IMR-90 (cell line): ENCODE measurements around the gene CLMP. TPM values are rescaled to one million over a fixed set of nuclear protein-coding genes. Genes with fewer than 3 reads are reported as not detected.
A peak's percentile ranks its signal among the peaks of the same experiment; 100 is the strongest.

Source experiments
- ATAC-seq: fragments of 200-7000 bp; cut with Tn5 transposase; 2 replicates; pipeline ENCODE4 v1.9.1; 2020; ENCODE audit warnings: low read depth, mild to moderate bottlenecking, moderate library complexity
- BruUV-seq: library from RNA; stranded (reverse); fragments of 400-500 nt; replicated peaks from 2 replicates; lab custom pipeline; 2021; lab: Mats Ljungman, UMichigan
- CTCF ChIA-PET: fragments of 300-600 bp; formaldehyde crosslinking; extraction: SDS; loops from one replicate; lab custom pipeline; 2021; ENCODE audit warnings: antibody characterized with exemption; lab: Yijun Ruan, JAX
- POLR2A ChIA-PET: fragments of 300-600 bp; sonication (Branson Sonifier 250); formaldehyde crosslinking; loops from one replicate; lab custom pipeline; 2022; ENCODE audit warnings: antibody characterized with exemption; ENCODE audit not compliant: unreplicated experiment; lab: Charles Lee
- DNase-seq: peaks from one replicate; pipeline ENCODE4 v3.0.0; 2013
- H2AFZ ChIP-seq: replicated peaks from 2 replicates; pipeline ENCODE3; 2013; ENCODE audit warnings: low read length, mild to moderate bottlenecking; ENCODE audit not compliant: poor library complexity
- H2AK5ac ChIP-seq: 2 replicates; pipeline ENCODE4 v1.6.1; 2013; ENCODE audit warnings: low read depth, low read length, inconsistent platforms
- H2AK9ac ChIP-seq: replicated peaks from 2 replicates; pipeline ENCODE3; 2013; ENCODE audit warnings: mild to moderate bottlenecking, low read depth, low read length, moderate library complexity; ENCODE audit not compliant: poor library complexity
- H2BK120ac ChIP-seq: 2 replicates; pipeline ENCODE4 v1.6.1; 2013; ENCODE audit warnings: low read depth, low read length, inconsistent platforms
- H2BK15ac ChIP-seq: 3 replicates; pipeline ENCODE4 v1.6.1; 2013; ENCODE audit warnings: low read depth, low read length, inconsistent platforms
- H2BK20ac ChIP-seq: 2 replicates; pipeline ENCODE4 v1.6.1; 2013; ENCODE audit warnings: low read depth, mild to moderate bottlenecking, inconsistent platforms, low read length, moderate library complexity
- H2BK5ac ChIP-seq: 2 replicates; pipeline ENCODE4 v1.6.1; 2013; ENCODE audit warnings: mild to moderate bottlenecking, low read depth, low read length, inconsistent platforms; ENCODE audit not compliant: poor library complexity, severe bottlenecking
- H3K14ac ChIP-seq: replicated peaks from 2 replicates; pipeline ENCODE4 v1.6.1; 2013; ENCODE audit warnings: low read depth, low read length, inconsistent platforms
- H3K18ac ChIP-seq: 2 replicates; pipeline ENCODE4 v1.6.1; 2013; ENCODE audit warnings: low read depth, low read length, control low read depth
- H3K23ac ChIP-seq: 2 replicates; pipeline ENCODE4 v1.6.1; 2013; ENCODE audit warnings: low read depth, low read length, inconsistent platforms
- H3K27ac ChIP-seq: 2 replicates; pipeline ENCODE4 v1.5.1; 2013; ENCODE audit warnings: mild to moderate bottlenecking, control low read depth, low read length; ENCODE audit not compliant: insufficient read depth
- H3K27me3 ChIP-seq: 2 replicates; pipeline ENCODE4 v1.6.1; 2013; ENCODE audit warnings: low read length; ENCODE audit not compliant: control insufficient read depth, insufficient read depth
- H3K36me3 ChIP-seq: 2 replicates; pipeline ENCODE4 v1.6.1; 2013; ENCODE audit warnings: low read length, mixed read lengths; ENCODE audit not compliant: control insufficient read depth, insufficient read depth
- H3K4ac ChIP-seq: 2 replicates; pipeline ENCODE4 v1.6.1; 2013; ENCODE audit warnings: low read depth, low read length, inconsistent platforms
- H3K4me1 ChIP-seq: 2 replicates; pipeline ENCODE4 v1.6.1; 2013; ENCODE audit warnings: low read length, mixed read lengths; ENCODE audit not compliant: control insufficient read depth, insufficient read depth
- H3K4me2 ChIP-seq: 2 replicates; pipeline ENCODE4 v1.6.1; 2013; ENCODE audit warnings: low read depth, mild to moderate bottlenecking, control low read depth, low read length, moderate library complexity
- H3K4me3 ChIP-seq: 2 replicates; pipeline ENCODE4 v1.5.1; 2013; ENCODE audit warnings: low read depth, mild to moderate bottlenecking, control low read depth, low read length, moderate library complexity; ENCODE audit not compliant: insufficient read depth
- H3K56ac ChIP-seq: 2 replicates; pipeline ENCODE4 v1.6.1; 2013; ENCODE audit warnings: low read length, inconsistent platforms; ENCODE audit not compliant: insufficient read depth; ENCODE audit errors: extremely low read depth
- H3K79me1 ChIP-seq, 2 experiments: 2 replicates each; pipeline ENCODE4 v1.6.1; 2013; ENCODE audit warnings: low read length in 2 of 2, inconsistent platforms in 1 of 2, low read depth in 1 of 2
- H3K9ac ChIP-seq: 2 replicates; pipeline ENCODE4 v1.6.1; 2013; ENCODE audit warnings: low read depth, low read length, control low read depth
- H3K9me1 ChIP-seq: 2 replicates; pipeline ENCODE4 v1.6.1; 2013; ENCODE audit warnings: low read length, inconsistent platforms; ENCODE audit not compliant: insufficient read depth
- H3K9me3 ChIP-seq: 2 replicates; pipeline ENCODE4 v1.6.1; 2013; ENCODE audit warnings: low read length; ENCODE audit not compliant: control insufficient read depth, insufficient read depth
- H4K20me1 ChIP-seq: 2 replicates; pipeline ENCODE4 v1.6.1; 2013; ENCODE audit warnings: low read length, inconsistent platforms; ENCODE audit not compliant: insufficient read depth
- H4K5ac ChIP-seq: 2 replicates; pipeline ENCODE4 v1.6.1; 2013; ENCODE audit warnings: mild to moderate bottlenecking, low read depth, low read length, control low read depth
- H4K8ac ChIP-seq, 2 experiments: 2 replicates each; pipeline ENCODE4 v1.6.1; 2013; ENCODE audit warnings: low read depth in 2 of 2, low read length in 2 of 2, control low read depth in 1 of 2, inconsistent platforms in 1 of 2
- H4K91ac ChIP-seq: 2 replicates; pipeline ENCODE4 v1.6.1; 2013; ENCODE audit warnings: low read depth, low read length, inconsistent platforms; ENCODE audit not compliant: insufficient read depth
- BHLHE40 ChIP-seq: fragments of 150-350 bp; IDR thresholded peaks from 2 replicates; pipeline ENCODE4 v1.6.1; 2016; ENCODE audit warnings: mild to moderate bottlenecking, low read depth, low read length
- CEBPB ChIP-seq: IDR thresholded peaks from 2 replicates; pipeline ENCODE4 v1.6.1; 2012; ENCODE audit warnings: low read depth, low read length, improper control_type of control experiment
- ELK1 ChIP-seq: fragments of 150-350 bp; IDR thresholded peaks from 2 replicates; pipeline ENCODE4 v1.6.1; 2016; ENCODE audit warnings: low read depth, mild to moderate bottlenecking, low read length, moderate library complexity, borderline replicate concordance
- FOS ChIP-seq: fragments of 150-350 bp; IDR thresholded peaks from 2 replicates; pipeline ENCODE4 v1.6.1; 2016; ENCODE audit warnings: low read depth, low read length
- NFE2L2 ChIP-seq: fragments of 150-350 bp; IDR thresholded peaks from 2 replicates; pipeline ENCODE4 v1.6.1; 2016; ENCODE audit warnings: low read depth, mild to moderate bottlenecking, low read length
- RAD21 ChIP-seq: IDR thresholded peaks from 2 replicates; pipeline ENCODE4 v1.6.1; 2012; ENCODE audit warnings: low read length, improper control_type of control experiment
- SMC3 ChIP-seq: fragments of 150-350 bp; IDR thresholded peaks from 2 replicates; pipeline ENCODE4 v1.6.1; 2016; ENCODE audit warnings: low read depth, mild to moderate bottlenecking, antibody characterized with exemption, low read length, moderate library complexity
- WGBS, 2 experiments: methylation state at CpG; one replicate each; pipeline versions ENCODE4 v1.1.5 to v1.1.7; 2013; ENCODE audit warnings: missing lambda C conversion rate in 2 of 2; ENCODE audit not compliant: insufficient read length in 1 of 2; ENCODE audit errors: extremely low coverage in 2 of 2; 5-methylcytosine and 5-hydroxymethylcytosine counted together
- dilution Hi-C: fragments of 300-500 bp; cut with HindIII; formaldehyde crosslinking; loops from one replicate; pipeline ENCODE4 v1.14.3; 2018; ENCODE audit warnings: low sequenced_read_pairs; ENCODE audit not compliant: unreplicated experiment
- in situ Hi-C: fragments of 300-500 bp; cut with MboI; formaldehyde crosslinking; loops from 3 replicates; pipeline ENCODE4 v1.14.3; 2019; ENCODE audit warnings: low sequenced_read_pairs, inconsistent platforms, mixed read lengths
- intact Hi-C: fragments of 100-400 bp; cut with micrococcal nuclease; formaldehyde crosslinking; loops from 2 replicates; pipeline ENCODE4 v1.10.0; 2022
- polyA plus RNA-seq, 3 experiments: library from polyadenylated mRNA; depleted of rRNA; stranded (reverse); fragments of >200 nt; gene quantifications; 2 replicates each; pipeline ENCODE4 v1.2.3, GENCODE V29; 2012; ENCODE audit warnings: low replicate concordance in 1 of 3
- total RNA-seq: library from RNA; depleted of rRNA; stranded (reverse); fragments of >200 nt; gene quantifications from 2 replicates; pipeline ENCODE4 v1.2.3, GENCODE V29; 2012

Gene CLMP
- total and polyA plus RNA-seq, 2 of the 4 experiments (the other 2 are of a cell fraction): 54.7 to 95.7 TPM

DNA sequence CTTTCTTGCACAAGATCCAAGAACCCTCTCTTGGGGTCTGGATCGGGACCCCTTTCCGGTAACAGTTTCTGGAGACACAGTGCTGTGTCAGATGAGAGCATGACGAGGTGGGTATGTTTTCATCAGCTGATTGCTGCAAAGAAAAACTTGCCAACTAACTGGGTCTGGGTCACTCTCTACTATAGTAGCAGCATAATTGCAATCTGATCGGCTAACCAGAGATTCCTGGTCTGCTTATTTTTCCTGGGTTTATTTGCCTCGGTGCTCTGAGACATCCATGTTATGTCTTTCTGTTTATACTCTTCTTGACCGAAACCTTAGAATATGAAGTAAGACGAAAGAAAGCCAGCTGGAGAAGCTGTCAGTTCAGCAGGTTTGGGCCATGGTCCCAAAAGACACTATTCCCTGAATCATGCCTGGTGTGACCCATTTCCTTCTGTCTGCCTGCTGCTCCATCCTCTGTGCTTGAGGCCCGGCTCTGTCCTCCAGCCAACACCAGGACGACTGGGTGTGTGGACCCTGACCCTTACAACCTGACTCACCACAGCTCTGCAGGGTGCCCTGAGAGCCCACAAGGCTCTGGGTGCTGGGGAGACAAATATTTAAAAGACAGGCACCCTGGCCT is 24.1 kb upstream of the CLMP start:
- Histone ChIP-seq H3K4me3 (no peak overlapping the region), H3K4ac (peak overlapping the region; percentile 94), H3K56ac (peak overlapping the region; percentile 54), H3K9me3 (peaks cover 8% of the 10 kb centered on the region), H4K8ac (peak overlapping the region; percentile 64 to 90), H4K91ac (peak overlapping the region; percentile 77), H3K14ac (peak overlapping the region; percentile 51; the same call in 1 of the 2 replicates), H3K23ac (peak overlapping the region; percentile 75), H3K27ac (peak overlapping the region; percentile 86), H2AFZ (peak overlapping the region; percentile 83), H2AK5ac (peak overlapping the region; percentile 66), H2AK9ac (peak overlapping the region; percentile 73), H4K20me1 (no peaks in the 10 kb centered on the region), H3K18ac (peak overlapping the region; percentile 99), H4K5ac (peak overlapping the region; percentile 90), H2BK120ac (peak overlapping the region; percentile 97), H2BK5ac (peak overlapping the region; percentile 94), H2BK15ac (peak overlapping the region; percentile 73; the same call in 1 of the 3 replicates), H3K9me1 (peaks cover 10% of the 10 kb centered on the region; the same call in 1 of the 2 replicates), H2BK20ac (peak overlapping the region; percentile 97), H3K9ac (0 out of 2 replicates have a peak overlapping the region, but pooled peaks have one; percentile 6), H3K79me1 (peaks cover 0 to 4% of the 10 kb centered on the region in 2 experiments; a peak in 1 of 4 replicates), H3K27me3 (no peaks in the 10 kb centered on the region), H3K36me3 (no peaks in the 10 kb centered on the region), H3K4me2 (peak overlapping the region; percentile 48), H3K4me1 (peaks cover 18% of the 10 kb centered on the region)
- ChIA-PET CTCF (interaction anchor here (0.7 to 2.1 kb wide), 5 partner anchors 11 to 54 kb away, joined by 3 to 9 read pairs (median 4); no protein-coding TSS in a partner anchor), POLR2A (interaction anchor here (0.6 kb wide), 1 partner anchor 1119 kb away, joined by 3 read pairs; no protein-coding TSS in a partner anchor)
- ATAC-seq (peak; percentile 94), DNase-seq (peak; percentile 86)
- WGBS, 2 experiments: 17% methylated on average over 1 of the region's 9 CpGs; no CpG with 5 or more reads in 1 of the 2 experiments
- BruUV-seq: no TSS peak
- in situ Hi-C loops: no loop called here
- intact Hi-C loops: loop anchor here (2.0 kb wide), 1 partner anchor 14 kb away; no protein-coding TSS in a partner anchor
- dilution Hi-C loops: no loop called here
- TF ChIP-seq ELK1 (no peak), SMC3 (no peak), BHLHE40 (no peak), CEBPB (no peak), RAD21 (no peak), FOS (no peak), NFE2L2 (peak; percentile 21; the same call in 1 of the 2 replicates)
